ENCODE measurements around the gene NUBP2. TPM values are rescaled to one million over a fixed set of nuclear protein-coding genes. Genes with fewer than 3 reads are reported as not detected.

The NUBP2 gene
- total RNA-seq, 1 donor: 56.1 TPM

- DNase-seq (ENCODE audit: insufficient read length, low spot score, missing footprints): peak; percentile 84
- no peaks in the 10 kb centered on the region for H3K4me1 ChIP-seq (ENCODE audit: insufficient read depth, low read length)
- H3K9me3 ChIP-seq (ENCODE audit: low read depth, low read length): no peaks in the 10 kb centered on the region
- H3K27ac ChIP-seq (ENCODE audit: low read depth, low read length): no peak overlapping the region
- no peak overlapping the region for H3K4me2 ChIP-seq (ENCODE audit: insufficient read depth, low read length)
- no peak overlapping the region for H3K4me3 ChIP-seq (ENCODE audit: insufficient read depth, low read length)
- H3K79me2 ChIP-seq (ENCODE audit: insufficient read depth, low read length): peaks cover 4% of the 10 kb centered on the region
- peaks cover 9% of the 10 kb centered on the region for H4K20me1 ChIP-seq (ENCODE audit: insufficient read depth, low read length)
- H3K27me3 ChIP-seq (ENCODE audit: insufficient read depth, low read length): no peaks in the 10 kb centered on the region
- TF ChIP-seq CTCF (IDR thresholded peaks at IDR 0.05; ENCODE audit: extremely low read depth, low read depth, low read length): no peak
- no peak overlapping the region for H2AFZ ChIP-seq (ENCODE audit: low read length)
- peaks cover 52% of the 10 kb centered on the region for H3K36me3 ChIP-seq (ENCODE audit: insufficient read depth, low read length)
These were observed 21.8 kb upstream of the NUBP2 start for GRCh38 chr16:1760911-1761310.

GRCh38 chr16:1761751-1762150 lies 21.0 kb upstream of the NUBP2 start:
- no peaks in the 10 kb centered on the region for H3K4me1 ChIP-seq (ENCODE audit: insufficient read depth, low read length)
- H3K79me2 ChIP-seq (ENCODE audit: insufficient read depth, low read length): no peaks in the 10 kb centered on the region
- H3K36me3 ChIP-seq (ENCODE audit: insufficient read depth, low read length): peaks cover 59% of the 10 kb centered on the region
- no peak overlapping the region for H3K4me2 ChIP-seq (ENCODE audit: insufficient read depth, low read length)
- H3K9me3 ChIP-seq (ENCODE audit: low read depth, low read length): no peaks in the 10 kb centered on the region
- no peaks in the 10 kb centered on the region for H3K27me3 ChIP-seq (ENCODE audit: insufficient read depth, low read length)
- H4K20me1 ChIP-seq (ENCODE audit: insufficient read depth, low read length): peaks cover 9% of the 10 kb centered on the region
- DNase-seq (ENCODE audit: insufficient read length, low spot score, missing footprints): peak; percentile 84
- no peak for TF ChIP-seq CTCF (IDR thresholded peaks at IDR 0.05; ENCODE audit: extremely low read depth, low read depth, low read length)
- H2AFZ ChIP-seq (ENCODE audit: low read length): no peak overlapping the region
- no peak overlapping the region for H3K4me3 ChIP-seq (ENCODE audit: insufficient read depth, low read length)
- H3K27ac ChIP-seq (ENCODE audit: low read depth, low read length): no peak overlapping the region

- Histone ChIP-seq H3K4me3 (ENCODE audit: insufficient read depth, low read length) (no peak overlapping the region), H3K4me2 (ENCODE audit: insufficient read depth, low read length) (no peak overlapping the region), H4K20me1 (ENCODE audit: insufficient read depth, low read length) (peaks cover 9% of the 10 kb centered on the region), H3K9me3 (ENCODE audit: low read depth, low read length) (no peaks in the 10 kb centered on the region), H3K4me1 (ENCODE audit: insufficient read depth, low read length) (no peaks in the 10 kb centered on the region), H2AFZ (ENCODE audit: low read length) (no peak overlapping the region), H3K27me3 (ENCODE audit: insufficient read depth, low read length) (no peaks in the 10 kb centered on the region), H3K79me2 (ENCODE audit: insufficient read depth, low read length) (no peaks in the 10 kb centered on the region), H3K36me3 (ENCODE audit: insufficient read depth, low read length) (peaks cover 59% of the 10 kb centered on the region), H3K27ac (ENCODE audit: low read depth, low read length) (no peak overlapping the region)
- DNase-seq (ENCODE audit: insufficient read length, low spot score, missing footprints): no peak
- no peak for TF ChIP-seq CTCF (IDR thresholded peaks at IDR 0.05; ENCODE audit: extremely low read depth, low read depth, low read length)
These were observed 20.4 kb upstream of the NUBP2 start for GRCh38 chr16:1762196-1762878.

GRCh38 chr16:1762879-1763520 lies 19.8 kb upstream of the NUBP2 start:
- Histone ChIP-seq H3K79me2 (ENCODE audit: insufficient read depth, low read length) (no peaks in the 10 kb centered on the region), H3K27me3 (ENCODE audit: insufficient read depth, low read length) (no peaks in the 10 kb centered on the region), H3K27ac (ENCODE audit: low read depth, low read length) (no peak overlapping the region), H3K4me3 (ENCODE audit: insufficient read depth, low read length) (no peak overlapping the region), H3K4me2 (ENCODE audit: insufficient read depth, low read length) (no peak overlapping the region), H4K20me1 (ENCODE audit: insufficient read depth, low read length) (peaks cover 9% of the 10 kb centered on the region), H3K9me3 (ENCODE audit: low read depth, low read length) (no peaks in the 10 kb centered on the region), H3K4me1 (ENCODE audit: insufficient read depth, low read length) (no peaks in the 10 kb centered on the region), H3K36me3 (ENCODE audit: insufficient read depth, low read length) (peaks cover 57% of the 10 kb centered on the region), H2AFZ (ENCODE audit: low read length) (no peak overlapping the region)
- no peak for DNase-seq (ENCODE audit: insufficient read length, low spot score, missing footprints)
- no peak for TF ChIP-seq CTCF (IDR thresholded peaks at IDR 0.05; ENCODE audit: extremely low read depth, low read depth, low read length)

Data from osteoblast (primary cell).